HCT116 (cell line): ENCODE measurements around the gene IGFN1. TPM values are rescaled to one million over a fixed set of nuclear protein-coding genes. Genes with fewer than 3 reads are reported as not detected.

Experiments
- ATAC-seq: fragments of 200-7000 bp; cut with Tn5 transposase; 2 replicates; pipeline ENCODE4 v1.9.1; 2020; ENCODE audit warnings: mild to moderate bottlenecking, moderate library complexity
- BruUV-seq: library from RNA; stranded (reverse); fragments of 400-500 nt; replicated peaks from 2 replicates; lab custom pipeline; 2021; lab: Mats Ljungman, UMichigan
- CTCF ChIA-PET: fragments of 300-600 bp; sonication (Branson Sonifier 250); formaldehyde crosslinking; loops from one replicate; lab custom pipeline; 2021; ENCODE audit warnings: antibody characterized with exemption; lab: Charles Lee
- POLR2A ChIA-PET: fragments of 300-600, 350-600 bp; sonication (Branson Sonifier 250); formaldehyde crosslinking; loops from one replicate; lab custom pipeline; 2021; ENCODE audit warnings: antibody characterized with exemption; lab: Charles Lee
- RAD21 ChIA-PET, 2 experiments: fragments of 300-600 bp; sonication (Branson Sonifier 250); formaldehyde crosslinking; loops; one replicate each; lab custom pipeline; 2023; ENCODE audit warnings: low total read pairs in 2 of 2; ENCODE audit not compliant: uncharacterized antibody in 2 of 2, unreplicated experiment in 2 of 2, low non-redundant PET in 1 of 2; lab: Charles Lee
- DNase-seq: peaks from one replicate; pipeline ENCODE4 v3.0.0-alpha.2; 2010; ENCODE audit warnings: low read depth, low spot score
- H2AFZ ChIP-seq: fragments of 200-600 bp; shearing (Covaris generic), sonication (generic); 2 replicates; pipeline ENCODE4 v1.6.1; 2017; ENCODE audit warnings: low read depth, mixed run types, mixed read lengths, antibody characterized with exemption, low read length; ENCODE audit not compliant: poor library complexity, severe bottlenecking
- H3K27ac ChIP-seq: 2 replicates; pipeline ENCODE4 v1.5.1; 2012; ENCODE audit warnings: low read depth, low read length
- H3K27me3 ChIP-seq: fragments of 200-600 bp; sonication (generic); 2 replicates; pipeline ENCODE4 v1.6.1; 2016; ENCODE audit warnings: mixed run types, low read length, mixed read lengths; ENCODE audit not compliant: insufficient read depth
- H3K36me3 ChIP-seq, 2 experiments: fragments of 200-500 bp in 1 of 2; fragments of 200-600 bp in 1 of 2; sonication (Bioruptor generic) in 1 of 2; sonication (generic) in 1 of 2; 2 replicates each; pipeline versions ENCODE4 v1.5.1 to v1.6.1; 2014 to 2016; ENCODE audit warnings: low read length in 2 of 2, inconsistent platforms in 1 of 2, mixed read lengths in 1 of 2, mixed run types in 1 of 2; ENCODE audit not compliant: insufficient read depth in 2 of 2, control insufficient read depth in 1 of 2
- H3K4me1 ChIP-seq, 2 experiments: fragments of 200-600 bp in 1 of 2; sonication (generic) in 1 of 2; 2 replicates each; pipeline versions ENCODE4 v1.5.1 to v1.6.1; 2012 to 2017; ENCODE audit warnings: low read length in 2 of 2, inconsistent platforms in 1 of 2, mild to moderate bottlenecking in 1 of 2, mixed read lengths in 1 of 2, mixed run types in 1 of 2, moderate library complexity in 1 of 2; ENCODE audit not compliant: insufficient read depth in 2 of 2, control insufficient read depth in 1 of 2
- H3K4me2 ChIP-seq: fragments of 200-600 bp; sonication (generic); 2 replicates; pipeline ENCODE4 v1.6.1; 2017; ENCODE audit warnings: mixed run types, low read length, mixed read lengths
- H3K4me3 ChIP-seq, 2 experiments: fragments of 200-600 bp in 1 of 2; sonication (generic) in 1 of 2; replicated peaks in 1 of 2; 2 replicates each; pipeline ENCODE4 v1.5.1; 2011 to 2016; ENCODE audit warnings: low read length in 2 of 2, control low read depth in 1 of 2, low read depth in 1 of 2, mild to moderate bottlenecking in 1 of 2, mixed read lengths in 1 of 2, mixed run types in 1 of 2
- H3K79me2 ChIP-seq: fragments of 200-600 bp; sonication (generic); 2 replicates; pipeline ENCODE4 v1.6.1; 2017; ENCODE audit warnings: mild to moderate bottlenecking, mixed run types, low read length, moderate library complexity, mixed read lengths; ENCODE audit not compliant: insufficient read depth
- H3K9ac ChIP-seq: fragments of 200-600 bp; sonication (generic); 2 replicates; pipeline ENCODE4 v1.6.1; 2016; ENCODE audit warnings: low read length, mixed read lengths
- H3K9me2 ChIP-seq: fragments of 200-600 bp; sonication (generic), shearing (Covaris generic); 2 replicates; pipeline ENCODE4 v1.6.1; 2017; ENCODE audit warnings: mixed run types, mild to moderate bottlenecking, moderate library complexity; ENCODE audit not compliant: insufficient read depth
- H3K9me3 ChIP-seq, 2 experiments: fragments of 200-500 bp in 1 of 2; fragments of 200-600 bp in 1 of 2; sonication (Bioruptor generic) in 1 of 2; sonication (generic) in 1 of 2; 2 replicates each; pipeline ENCODE4 v1.6.1; 2014 to 2017; ENCODE audit warnings: low read length in 2 of 2, mixed read lengths in 2 of 2, inconsistent platforms in 1 of 2, low read depth in 1 of 2, mild to moderate bottlenecking in 1 of 2, mixed run types in 1 of 2, moderate library complexity in 1 of 2; ENCODE audit not compliant: control insufficient read depth in 1 of 2, insufficient read depth in 1 of 2
- H4K20me1 ChIP-seq: fragments of 200-600 bp; sonication (generic), shearing (Covaris generic); 2 replicates; pipeline ENCODE4 v1.6.1; 2017; ENCODE audit warnings: mixed run types, mild to moderate bottlenecking, moderate library complexity; ENCODE audit not compliant: insufficient read depth
- CBX3 ChIP-seq: IDR thresholded peaks from 2 replicates; pipeline ENCODE4 v1.6.1; 2012; ENCODE audit warnings: low read depth
- ELF1 ChIP-seq: IDR thresholded peaks from 2 replicates; pipeline ENCODE4 v1.6.1; 2012; ENCODE audit warnings: low read depth, borderline replicate concordance
- FOSL1 ChIP-seq: IDR thresholded peaks from 2 replicates; pipeline ENCODE4 v1.6.1; 2012; ENCODE audit warnings: low read depth
- SIN3A ChIP-seq: IDR thresholded peaks from 2 replicates; pipeline ENCODE4 v1.6.1; 2012; ENCODE audit warnings: low read depth
- ZBTB33 ChIP-seq: IDR thresholded peaks from 2 replicates; pipeline ENCODE4 v1.6.1; 2011; ENCODE audit warnings: mild to moderate bottlenecking, low read length, moderate library complexity; ENCODE audit not compliant: insufficient replicate concordance; ENCODE audit errors: extremely low read depth
- ZNF274 ChIP-seq: fragments of 200-500 bp; sonication (Bioruptor generic); IDR thresholded peaks from 2 replicates; pipeline ENCODE4 v1.6.1; 2014; ENCODE audit warnings: mild to moderate bottlenecking, low read depth, low read length, inconsistent platforms
- intact Hi-C: fragments of 100-400 bp; cut with micrococcal nuclease; formaldehyde crosslinking; loops from 2 replicates; pipeline ENCODE4 v1.10.0; 2022
- total RNA-seq: library from RNA; stranded (reverse); gene quantifications from one replicate; pipeline ENCODE4 v1.2.1, GENCODE V29; 2021; ENCODE audit not compliant: unreplicated experiment

The IGFN1 gene
- total RNA-seq, 1 experiment from 2014 or later: not detected

GRCh38 chr1:201274616-201275252, 84.1 kb downstream of the IGFN1 start:
- DNase-seq: no peak
- H3K4me1 ChIP-seq: peaks cover 21 to 30% of the 10 kb centered on the region in 2 experiments
- peak overlapping the region; percentile 9 to 40; a peak in 3 of 4 replicates for H3K4me3 ChIP-seq
- intact Hi-C loops: loop anchor here (1.0 kb wide), 1 partner anchor 8 kb away; no protein-coding TSS in a partner anchor
- TF ChIP-seq FOSL1 (no peak), SIN3A (no peak), ZBTB33 (no peak), ELF1 (no peak), CBX3 (no peak), ZNF274 (no peak)
- ATAC-seq: peak; percentile 58
- BruUV-seq: no TSS peak
- no peaks in the 10 kb centered on the region for H3K9me3 ChIP-seq
- H3K9ac ChIP-seq: peak overlapping the region; percentile 34
- peak overlapping the region; percentile 33 for H3K27ac ChIP-seq
- ChIA-PET POLR2A (interaction anchor here (1.0 to 1.9 kb wide), 2 partner anchors 8 to 14 kb away, joined by 4 to 5 read pairs; no protein-coding TSS in a partner anchor), CTCF (interaction anchor here (1.0 to 1.8 kb wide), 3 partner anchors 8 to 20 kb away, joined by 3 to 8 read pairs (median 4); no protein-coding TSS in a partner anchor), RAD21 (no interaction called here)
- no peaks in the 10 kb centered on the region for H3K36me3 ChIP-seq
- peaks cover 12% of the 10 kb centered on the region; the same call in 1 of the 2 replicates for H3K27me3 ChIP-seq
- no peaks in the 10 kb centered on the region for H4K20me1 ChIP-seq
- H2AFZ ChIP-seq: peak overlapping the region; percentile 73
- H3K79me2 ChIP-seq: no peaks in the 10 kb centered on the region
- H3K4me2 ChIP-seq: peak overlapping the region; percentile 78
- H3K9me2 ChIP-seq: no peaks in the 10 kb centered on the region
